22Rv1 (cell line): ENCODE results near the gene DLGAP3.

Experiments used
- CTCF ChIP-seq: fragments of 450-650 bp; IDR thresholded peaks from 2 replicates; pipeline ENCODE4 v1.5.1; 2017; ENCODE audit warnings: mild to moderate bottlenecking
- ZFX ChIP-seq: fragments of 450-650 bp; IDR thresholded peaks from 2 replicates; pipeline ENCODE4 v1.6.1; 2017; ENCODE audit warnings: antibody characterized with exemption, borderline replicate concordance

DNA sequence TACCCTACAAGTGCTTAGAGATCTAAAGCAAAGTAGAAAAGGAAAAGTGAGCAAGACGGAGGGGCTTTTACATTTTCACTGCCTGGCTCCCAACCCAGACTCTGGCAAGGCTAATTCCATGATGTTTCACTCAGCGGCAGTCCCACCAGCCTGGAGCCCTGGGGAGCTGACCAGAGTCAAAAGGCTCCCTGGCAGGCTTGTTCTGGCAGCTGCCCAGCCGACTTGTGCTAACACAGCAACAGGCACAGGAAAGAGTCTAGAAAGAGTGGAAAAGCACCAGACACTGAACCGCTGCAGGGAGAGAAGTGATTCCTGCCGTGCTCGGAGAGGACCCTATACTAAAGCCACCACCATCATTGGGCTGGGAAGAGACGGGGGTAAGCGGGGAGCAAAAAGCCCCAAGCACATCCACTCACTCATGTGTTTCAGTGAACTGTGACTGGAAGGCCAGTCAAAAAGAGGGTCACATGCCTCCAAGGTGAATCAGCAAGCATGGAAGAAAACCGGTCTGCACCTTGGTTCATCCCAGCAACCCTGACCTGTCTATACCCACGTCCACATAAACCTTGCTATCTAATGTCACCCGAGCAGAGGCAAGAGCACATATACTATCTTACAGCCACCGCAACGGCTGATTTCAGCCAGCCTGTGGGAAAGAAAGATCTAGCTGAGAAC, 77.9 kb downstream of the DLGAP3 start:
- no peak for TF ChIP-seq CTCF
- no peak for TF ChIP-seq ZFX
